ENCODE data around the gene CTTN. TPM values are rescaled to one million over a fixed set of nuclear protein-coding genes. Genes with fewer than 3 reads are reported as not detected.
A peak's percentile ranks its signal among the peaks of the same experiment; 100 is the strongest.

Gene CTTN
- total and polyA plus RNA-seq, 2 of the 13 experiments (the other 11 are each of a cell fraction or from before 2014, with no cell fraction given), result 84.4 to 114 TPM

GRCh38 chr11:70394211-70394950 is 3.9 kb upstream of the CTTN start:
- no peaks in the 10 kb centered on the region for H4K20me1 ChIP-seq (ENCODE audit: insufficient read depth, low read length)
- ChIA-PET CTCF (ENCODE audit: low intra/inter-chr PET ratio, low total read pairs) (no interaction called here), POLR2A (no interaction called here)
- no peak overlapping the region for H3K9ac ChIP-seq (ENCODE audit: insufficient read depth, low read depth, low read length)
- H3K4me1 ChIP-seq (ENCODE audit: insufficient read depth, low read length), result peaks cover 13% of the 10 kb centered on the region
- DNase-seq (ENCODE audit: low spot score), result no peak
- no peak overlapping the region for H3K4me2 ChIP-seq (ENCODE audit: low read depth, low read length)
- peaks cover 1 to 17% of the 10 kb centered on the region in 2 experiments; a peak in 4 of 5 replicates for H3K36me3 ChIP-seq (replicated peaks in 1 of 2; ENCODE audit: control insufficient read depth in 1 of 2, insufficient read depth in 2 of 2, low read length in 2 of 2)
- TF ChIP-seq GABPA (IDR thresholded peaks at IDR 0.05; ENCODE audit: low read depth, low read length) (0 out of 2 replicates have a peak, but pooled peaks have one; percentile 4), GABPA (CRISPR knock-in tag; IDR thresholded peaks at IDR 0.05; ENCODE audit: low read depth) (no peak), ELF1 (CRISPR knock-in tag; IDR thresholded peaks at IDR 0.05) (no peak)
- H3K4me3 ChIP-seq (replicated peaks in 1 of 3; ENCODE audit: insufficient read depth in 1 of 3, low read depth in 2 of 3, low read length in 3 of 3), result no peak overlapping the region
- ATAC-seq, result no peak
- no TSS peak for BruUV-seq (replicated peaks)
- intact Hi-C loops (cut with micrococcal nuclease; ENCODE audit: unreplicated experiment), result loop anchor here (10.0 kb wide), 1 partner anchor 1100 kb away; the partner anchor contains the start of gene MYEOV
- peaks cover 22% of the 10 kb centered on the region for H3K79me2 ChIP-seq (ENCODE audit: insufficient read depth, low read length)
- no peak overlapping the region for H3K27ac ChIP-seq (ENCODE audit: extremely low read length, insufficient read depth, low read length)
- 95% methylated on average over 13 of the region's 15 CpGs for WGBS (ENCODE audit: low lambda C conversion rate)
- no peaks in the 10 kb centered on the region for H3K9me3 ChIP-seq (ENCODE audit: low read length)
- in situ Hi-C loops (cut with HindIII; ENCODE audit: extremely low pct_ligation_motif_present, low pct_unique_long_range_greater_than_20kb), result no loop called here
- H3K27me3 ChIP-seq (ENCODE audit: control insufficient read depth in 1 of 2, insufficient read depth in 2 of 2, low read length in 2 of 2), result no peaks in the 10 kb centered on the region; a peak in 1 of 5 replicates
- H2AFZ ChIP-seq (ENCODE audit: low read length), result no peak overlapping the region
- no peak for FAIRE-seq

DNA sequence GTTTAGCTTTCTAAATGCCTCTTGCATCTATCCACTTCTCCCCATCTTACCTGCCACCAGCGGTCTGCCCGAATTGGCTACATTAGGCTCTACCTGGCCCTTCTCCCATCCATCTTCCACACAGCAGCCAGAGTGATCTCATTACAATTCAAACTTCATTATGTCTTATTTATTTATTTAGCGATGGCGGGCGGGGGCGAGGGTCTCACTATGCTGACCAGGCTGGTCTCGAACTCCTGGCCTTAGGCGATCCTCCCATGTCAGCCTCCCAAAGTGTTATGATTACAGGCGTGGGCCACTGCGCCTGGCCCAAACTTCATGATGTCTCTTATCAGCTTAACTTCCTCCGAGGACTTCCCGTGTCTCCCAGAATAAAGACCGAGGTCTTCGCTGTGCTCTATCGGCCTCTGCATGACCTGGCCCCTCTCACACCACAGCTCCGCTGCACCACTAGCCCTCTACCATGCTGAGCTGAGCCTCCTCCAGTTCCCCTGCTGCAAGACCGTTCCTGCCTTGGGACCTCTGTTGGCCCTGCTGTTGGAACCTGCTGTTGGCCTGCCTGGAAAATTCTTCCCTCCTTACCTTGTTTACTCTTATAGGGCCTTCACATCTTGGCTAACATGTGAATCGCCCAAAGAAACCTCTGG is 870 bp upstream of the CTTN start:
- Histone ChIP-seq H3K4me1 (ENCODE audit: insufficient read depth, low read length) (peaks cover 41% of the 10 kb centered on the region), H3K4me3 (replicated peaks in 1 of 3; ENCODE audit: insufficient read depth in 1 of 3, low read depth in 2 of 3, low read length in 3 of 3) (peak overlapping the region; percentile 75 to 93 (median 90)), H3K9me3 (ENCODE audit: low read length) (no peaks in the 10 kb centered on the region), H3K27ac (ENCODE audit: extremely low read length, insufficient read depth, low read length) (peak overlapping the region; percentile 71), H3K27me3 (ENCODE audit: control insufficient read depth in 1 of 2, insufficient read depth in 2 of 2, low read length in 2 of 2) (no peaks in the 10 kb centered on the region; a peak in 1 of 5 replicates), H3K4me2 (ENCODE audit: low read depth, low read length) (peak overlapping the region; percentile 82), H3K9ac (ENCODE audit: insufficient read depth, low read depth, low read length) (peak overlapping the region; percentile 86), H3K36me3 (replicated peaks in 1 of 2; ENCODE audit: control insufficient read depth in 1 of 2, insufficient read depth in 2 of 2, low read length in 2 of 2) (peaks cover 2 to 17% of the 10 kb centered on the region in 2 experiments; a peak in 4 of 5 replicates), H3K79me2 (ENCODE audit: insufficient read depth, low read length) (peaks cover 53% of the 10 kb centered on the region), H4K20me1 (ENCODE audit: insufficient read depth, low read length) (peaks cover 19% of the 10 kb centered on the region), H2AFZ (ENCODE audit: low read length) (peak overlapping the region; percentile 87)
- FAIRE-seq (no peak), ATAC-seq (peak; percentile 53), DNase-seq (ENCODE audit: low spot score) (peak; percentile 43)
- CTCF ChIA-PET (ENCODE audit: low intra/inter-chr PET ratio, low total read pairs), result no interaction called here
- in situ Hi-C loops (cut with HindIII; ENCODE audit: extremely low pct_ligation_motif_present, low pct_unique_long_range_greater_than_20kb) (no loop called here), intact Hi-C loops (cut with micrococcal nuclease; ENCODE audit: unreplicated experiment) (loop anchor here (10.0 kb wide), 1 partner anchor 1103 kb away; the partner anchor contains the start of gene MYEOV)
- WGBS (ENCODE audit: low lambda C conversion rate), result 9% methylated on average over 18 of the region's 18 CpGs
- BruUV-seq (replicated peaks), result TSS peak; percentile 65
- POLR2A ChIA-PET, result interaction anchor here (0.6 to 2.3 kb wide), 2 partner anchors 8 to 9 kb away, joined by 5 to 6 read pairs; no protein-coding TSS in a partner anchor
- no peak for TF ChIP-seq GABPB1 (CRISPR knock-in tag; IDR thresholded peaks at IDR 0.05)
- TF ChIP-seq, protein P1, sequence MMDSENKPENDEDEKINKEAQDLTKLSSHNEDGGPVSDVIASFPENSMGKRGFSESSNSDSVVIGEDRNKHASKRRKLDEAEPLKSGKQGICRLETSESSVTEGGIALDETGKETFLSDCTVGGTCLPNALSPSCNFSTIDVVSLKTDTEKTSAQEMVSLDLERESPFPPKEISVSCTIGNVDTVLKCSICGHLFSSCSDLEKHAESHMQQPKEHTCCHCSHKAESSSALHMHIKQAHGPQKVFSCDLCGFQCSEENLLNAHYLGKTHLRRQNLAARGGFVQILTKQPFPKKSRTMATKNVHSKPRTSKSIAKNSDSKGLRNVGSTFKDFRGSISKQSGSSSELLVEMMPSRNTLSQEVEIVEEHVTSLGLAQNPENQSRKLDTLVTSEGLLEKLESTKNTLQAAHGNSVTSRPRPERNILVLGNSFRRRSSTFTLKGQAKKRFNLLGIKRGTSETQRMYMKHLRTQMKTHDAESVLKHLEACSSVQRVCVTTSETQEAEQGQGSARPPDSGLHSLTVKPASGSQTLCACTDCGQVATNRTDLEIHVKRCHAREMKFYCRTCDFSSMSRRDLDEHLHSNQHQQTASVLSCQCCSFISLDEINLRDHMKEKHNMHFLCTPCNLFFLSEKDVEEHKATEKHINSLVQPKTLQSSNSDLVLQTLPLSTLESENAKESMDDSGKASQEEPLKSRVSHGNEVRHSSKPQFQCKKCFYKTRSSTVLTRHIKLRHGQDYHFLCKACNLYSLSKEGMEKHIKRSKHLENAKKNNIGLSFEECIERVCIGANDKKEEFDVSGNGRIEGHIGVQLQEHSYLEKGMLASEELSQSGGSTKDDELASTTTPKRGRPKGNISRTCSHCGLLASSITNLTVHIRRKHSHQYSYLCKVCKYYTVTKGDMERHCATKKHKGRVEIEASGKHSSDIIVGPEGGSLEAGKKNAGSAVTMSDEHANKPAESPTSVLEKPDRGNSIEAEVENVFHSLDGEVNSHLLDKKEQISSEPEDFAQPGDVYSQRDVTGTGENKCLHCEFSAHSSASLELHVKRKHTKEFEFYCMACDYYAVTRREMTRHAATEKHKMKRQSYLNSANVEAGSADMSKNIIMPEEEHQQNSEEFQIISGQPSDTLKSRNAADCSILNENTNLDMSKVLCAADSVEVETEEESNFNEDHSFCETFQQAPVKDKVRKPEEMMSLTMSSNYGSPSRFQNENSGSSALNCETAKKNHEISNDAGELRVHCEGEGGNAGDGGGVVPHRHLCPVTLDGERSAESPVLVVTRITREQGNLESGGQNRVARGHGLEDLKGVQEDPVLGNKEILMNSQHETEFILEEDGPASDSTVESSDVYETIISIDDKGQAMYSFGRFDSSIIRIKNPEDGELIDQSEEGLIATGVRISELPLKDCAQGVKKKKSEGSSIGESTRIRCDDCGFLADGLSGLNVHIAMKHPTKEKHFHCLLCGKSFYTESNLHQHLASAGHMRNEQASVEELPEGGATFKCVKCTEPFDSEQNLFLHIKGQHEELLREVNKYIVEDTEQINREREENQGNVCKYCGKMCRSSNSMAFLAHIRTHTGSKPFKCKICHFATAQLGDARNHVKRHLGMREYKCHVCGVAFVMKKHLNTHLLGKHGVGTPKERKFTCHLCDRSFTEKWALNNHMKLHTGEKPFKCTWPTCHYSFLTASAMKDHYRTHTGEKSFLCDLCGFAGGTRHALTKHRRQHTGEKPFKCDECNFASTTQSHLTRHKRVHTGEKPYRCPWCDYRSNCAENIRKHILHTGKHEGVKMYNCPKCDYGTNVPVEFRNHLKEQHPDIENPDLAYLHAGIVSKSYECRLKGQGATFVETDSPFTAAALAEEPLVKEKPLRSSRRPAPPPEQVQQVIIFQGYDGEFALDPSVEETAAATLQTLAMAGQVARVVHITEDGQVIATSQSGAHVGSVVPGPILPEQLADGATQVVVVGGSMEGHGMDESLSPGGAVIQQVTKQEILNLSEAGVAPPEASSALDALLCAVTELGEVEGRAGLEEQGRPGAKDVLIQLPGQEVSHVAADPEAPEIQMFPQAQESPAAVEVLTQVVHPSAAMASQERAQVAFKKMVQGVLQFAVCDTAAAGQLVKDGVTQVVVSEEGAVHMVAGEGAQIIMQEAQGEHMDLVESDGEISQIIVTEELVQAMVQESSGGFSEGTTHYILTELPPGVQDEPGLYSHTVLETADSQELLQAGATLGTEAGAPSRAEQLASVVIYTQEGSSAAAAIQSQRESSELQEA (CRISPR knock-in tag; IDR thresholded peaks at IDR 0.05; ENCODE audit: not compliant biosample characterization), result no peak
- TF ChIP-seq, protein P2, sequence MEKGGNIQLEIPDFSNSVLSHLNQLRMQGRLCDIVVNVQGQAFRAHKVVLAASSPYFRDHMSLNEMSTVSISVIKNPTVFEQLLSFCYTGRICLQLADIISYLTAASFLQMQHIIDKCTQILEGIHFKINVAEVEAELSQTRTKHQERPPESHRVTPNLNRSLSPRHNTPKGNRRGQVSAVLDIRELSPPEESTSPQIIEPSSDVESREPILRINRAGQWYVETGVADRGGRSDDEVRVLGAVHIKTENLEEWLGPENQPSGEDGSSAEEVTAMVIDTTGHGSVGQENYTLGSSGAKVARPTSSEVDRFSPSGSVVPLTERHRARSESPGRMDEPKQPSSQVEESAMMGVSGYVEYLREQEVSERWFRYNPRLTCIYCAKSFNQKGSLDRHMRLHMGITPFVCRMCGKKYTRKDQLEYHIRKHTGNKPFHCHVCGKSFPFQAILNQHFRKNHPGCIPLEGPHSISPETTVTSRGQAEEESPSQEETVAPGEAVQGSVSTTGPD (CRISPR knock-in tag; IDR thresholded peaks at IDR 0.05), result no peak

Measured in HepG2 (cell line).